Neural cell (in vitro differentiated cells): ENCODE data around the gene ZNF607. TPM values are rescaled to one million over a fixed set of nuclear protein-coding genes. Genes with fewer than 3 reads are reported as not detected.

Experiments
- H2AFZ ChIP-seq: fragments of 200-600, 300-800 bp; sonication (generic), shearing (Covaris generic); 2 replicates; pipeline ENCODE4 v1.6.0; 2014; ENCODE audit warnings: low read depth, mild to moderate bottlenecking, antibody characterized with exemption, low read length, moderate library complexity
- H3F3A ChIP-seq: fragments of 200-600 bp; shearing (Covaris generic); 2 replicates; pipeline ENCODE4 v1.6.1; 2016; ENCODE audit warnings: mild to moderate bottlenecking, moderate library complexity, mixed read lengths, antibody characterized with exemption, low read length; ENCODE audit not compliant: insufficient read depth, poor library complexity, severe bottlenecking
- H3K27ac ChIP-seq: fragments of 200-600, 300-800 bp; sonication (generic), shearing (Covaris generic); 2 replicates; pipeline ENCODE4 v1.5.1; 2014; ENCODE audit warnings: mild to moderate bottlenecking, low read length, moderate library complexity
- H3K27me3 ChIP-seq: fragments of 300-800, 200-600 bp; sonication (generic), shearing (Covaris generic); 2 replicates; pipeline ENCODE4 v1.6.0; 2014; ENCODE audit warnings: mild to moderate bottlenecking, low read depth, low read length, moderate library complexity; ENCODE audit not compliant: insufficient read depth
- H3K36me3 ChIP-seq: fragments of 300-800, 200-600 bp; sonication (generic), shearing (Covaris generic); 2 replicates; pipeline ENCODE4 v1.5.1; 2014; ENCODE audit warnings: mild to moderate bottlenecking, antibody characterized with exemption, low read length, moderate library complexity; ENCODE audit not compliant: insufficient read depth
- H3K4me2 ChIP-seq: fragments of 300-800, 200-600 bp; sonication (generic), shearing (Covaris generic); 2 replicates; pipeline ENCODE4 v1.6.0; 2014; ENCODE audit warnings: mild to moderate bottlenecking, low read length
- H3K4me3 ChIP-seq: fragments of 300-800, 200-600 bp; sonication (generic), shearing (Covaris generic); 2 replicates; pipeline ENCODE4 v1.5.1; 2014; ENCODE audit warnings: mild to moderate bottlenecking, low read length, moderate library complexity
- H3K79me2 ChIP-seq: fragments of 200-600 bp; shearing (Covaris generic); replicated peaks from 2 replicates; pipeline ENCODE4 v1.6.0; 2014; ENCODE audit warnings: mild to moderate bottlenecking, low read length, moderate library complexity; ENCODE audit not compliant: insufficient read depth
- H3K9ac ChIP-seq: fragments of 300-800, 200-600 bp; sonication (generic), shearing (Covaris generic); 2 replicates; pipeline ENCODE4 v1.6.1; 2016; ENCODE audit warnings: mild to moderate bottlenecking, low read length, mixed read lengths
- H3K9me2 ChIP-seq: fragments of 200-600 bp; shearing (Covaris generic); 2 replicates; pipeline ENCODE4 v1.6.1; 2016; ENCODE audit warnings: mild to moderate bottlenecking, low read length, mixed read lengths; ENCODE audit not compliant: insufficient read depth
- H3K9me3 ChIP-seq: fragments of 200-600, 300-800 bp; sonication (generic), shearing (Covaris generic); 2 replicates; pipeline ENCODE4 v1.6.1; 2016; ENCODE audit warnings: mild to moderate bottlenecking, mixed run types, low read length, moderate library complexity, mixed read lengths
- H4K20me1 ChIP-seq: fragments of 200-600 bp; shearing (Covaris generic); 2 replicates; pipeline ENCODE4 v1.6.1; 2016; ENCODE audit warnings: mild to moderate bottlenecking, mixed run types; ENCODE audit not compliant: insufficient read depth
- EP300 ChIP-seq: fragments of 450-650 bp; conservative IDR thresholded peaks from 2 replicates; pipeline ENCODE4 v1.6.1; 2014; ENCODE audit warnings: antibody characterized with exemption, mild to moderate bottlenecking, moderate library complexity; ENCODE audit not compliant: poor library complexity, severe bottlenecking
- EZH2 ChIP-seq: fragments of 200-600, 300-800 bp; shearing (Covaris generic), sonication (generic); IDR thresholded peaks from 2 replicates; pipeline ENCODE4 v1.6.1; 2014; ENCODE audit warnings: antibody characterized with exemption, low read length, borderline replicate concordance, mild to moderate bottlenecking; ENCODE audit not compliant: insufficient read depth, poor library complexity, severe bottlenecking
- MXI1 ChIP-seq: fragments of 450-650 bp; conservative IDR thresholded peaks from 2 replicates; pipeline ENCODE4 v1.6.1; 2014; ENCODE audit warnings: antibody characterized with exemption, mild to moderate bottlenecking; ENCODE audit not compliant: poor library complexity, severe bottlenecking
- POLR2AphosphoS5 ChIP-seq: IDR thresholded peaks from 2 replicates; pipeline ENCODE4 v1.6.1; 2012
- RAD21 ChIP-seq: fragments of 450-650 bp; conservative IDR thresholded peaks from 2 replicates; pipeline ENCODE4 v1.6.1; 2014; ENCODE audit warnings: antibody characterized with exemption, mild to moderate bottlenecking, moderate library complexity
- SMC3 ChIP-seq: fragments of 450-650 bp; conservative IDR thresholded peaks from 2 replicates; pipeline ENCODE4 v1.6.1; 2014; ENCODE audit warnings: antibody characterized with exemption, mild to moderate bottlenecking, moderate library complexity; ENCODE audit not compliant: poor library complexity
- TAF1 ChIP-seq: IDR thresholded peaks from 2 replicates; pipeline ENCODE4 v1.6.1; 2012; ENCODE audit warnings: low read depth
- polyA plus RNA-seq: library from polyadenylated mRNA; depleted of rRNA; stranded (reverse); fragments of >200 nt; gene quantifications from 2 replicates; pipeline ENCODE4 v1.2.3, GENCODE V29; 2014
- small RNA-seq, 3 experiments: library from RNA; depleted of rRNA; stranded (forward); fragments of <200 nt; gene quantifications; one replicate each; pipeline ENCODE3, GENCODE V24; 2012
- TF ChIP-seq, protein P1 (sequence below): fragments of 450-650 bp; IDR thresholded peaks from 2 replicates; pipeline ENCODE4 v1.5.1; 2014; ENCODE audit warnings: antibody characterized with exemption, mild to moderate bottlenecking, moderate library complexity; ENCODE audit not compliant: poor library complexity, severe bottlenecking
- TF ChIP-seq, protein P2 (sequence below): IDR thresholded peaks from 2 replicates; pipeline ENCODE4 v1.6.1; 2012; ENCODE audit warnings: borderline replicate concordance

Gene ZNF607
- polyA plus RNA-seq, 1 donor from 2014 or later = 13.4 TPM

DNA sequence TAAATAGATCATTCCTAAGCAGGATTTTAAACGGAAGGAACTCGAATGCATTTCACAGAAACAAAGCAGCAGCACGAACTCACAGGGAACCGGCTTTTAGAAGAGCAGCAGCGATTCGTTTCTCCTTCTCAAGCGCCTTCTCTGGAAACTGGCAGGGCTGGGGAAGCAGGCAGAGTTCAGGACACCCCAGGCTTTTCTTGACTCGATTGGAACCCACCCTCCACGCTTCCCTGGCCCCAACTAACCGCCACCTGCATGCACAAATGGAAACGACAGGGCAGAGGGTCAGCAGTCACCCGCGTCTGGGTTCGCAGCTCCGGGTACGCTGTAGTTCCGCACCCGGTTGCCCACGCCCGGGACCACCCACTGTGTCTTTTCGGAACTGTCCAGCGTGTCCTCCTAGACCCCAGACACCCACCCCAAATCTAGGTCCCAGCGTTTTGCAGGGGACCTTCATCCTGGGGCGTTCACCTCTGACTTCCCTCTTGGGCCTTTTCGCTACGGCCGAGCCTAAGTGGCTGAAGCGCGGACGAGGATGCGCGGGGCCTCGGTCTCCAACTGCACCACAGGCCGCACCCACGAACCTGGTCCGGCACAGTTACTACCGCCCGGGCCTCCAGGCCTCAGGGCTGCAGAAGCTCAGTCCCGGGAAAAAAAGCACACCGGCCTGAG, 64.8 kb downstream of the ZNF607 start:
- Histone ChIP-seq H3K27ac (peak overlapping the region; percentile 99), H3K79me2 (peaks cover 57% of the 10 kb centered on the region), H3K4me2 (peak overlapping the region; percentile 85), H3K9me2 (no peaks in the 10 kb centered on the region), H3F3A (peaks cover 5% of the 10 kb centered on the region), H3K9me3 (peaks cover 3% of the 10 kb centered on the region), H3K36me3 (no peaks in the 10 kb centered on the region), H4K20me1 (no peaks in the 10 kb centered on the region), H3K27me3 (no peaks in the 10 kb centered on the region), H2AFZ (peak overlapping the region; percentile 75), H3K4me3 (peak overlapping the region; percentile 80), H3K9ac (peak overlapping the region; percentile 95)
- peak; percentile 28 for TF ChIP-seq MXI1
- TF ChIP-seq, protein P1, sequence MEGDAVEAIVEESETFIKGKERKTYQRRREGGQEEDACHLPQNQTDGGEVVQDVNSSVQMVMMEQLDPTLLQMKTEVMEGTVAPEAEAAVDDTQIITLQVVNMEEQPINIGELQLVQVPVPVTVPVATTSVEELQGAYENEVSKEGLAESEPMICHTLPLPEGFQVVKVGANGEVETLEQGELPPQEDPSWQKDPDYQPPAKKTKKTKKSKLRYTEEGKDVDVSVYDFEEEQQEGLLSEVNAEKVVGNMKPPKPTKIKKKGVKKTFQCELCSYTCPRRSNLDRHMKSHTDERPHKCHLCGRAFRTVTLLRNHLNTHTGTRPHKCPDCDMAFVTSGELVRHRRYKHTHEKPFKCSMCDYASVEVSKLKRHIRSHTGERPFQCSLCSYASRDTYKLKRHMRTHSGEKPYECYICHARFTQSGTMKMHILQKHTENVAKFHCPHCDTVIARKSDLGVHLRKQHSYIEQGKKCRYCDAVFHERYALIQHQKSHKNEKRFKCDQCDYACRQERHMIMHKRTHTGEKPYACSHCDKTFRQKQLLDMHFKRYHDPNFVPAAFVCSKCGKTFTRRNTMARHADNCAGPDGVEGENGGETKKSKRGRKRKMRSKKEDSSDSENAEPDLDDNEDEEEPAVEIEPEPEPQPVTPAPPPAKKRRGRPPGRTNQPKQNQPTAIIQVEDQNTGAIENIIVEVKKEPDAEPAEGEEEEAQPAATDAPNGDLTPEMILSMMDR = no peak

DNA sequence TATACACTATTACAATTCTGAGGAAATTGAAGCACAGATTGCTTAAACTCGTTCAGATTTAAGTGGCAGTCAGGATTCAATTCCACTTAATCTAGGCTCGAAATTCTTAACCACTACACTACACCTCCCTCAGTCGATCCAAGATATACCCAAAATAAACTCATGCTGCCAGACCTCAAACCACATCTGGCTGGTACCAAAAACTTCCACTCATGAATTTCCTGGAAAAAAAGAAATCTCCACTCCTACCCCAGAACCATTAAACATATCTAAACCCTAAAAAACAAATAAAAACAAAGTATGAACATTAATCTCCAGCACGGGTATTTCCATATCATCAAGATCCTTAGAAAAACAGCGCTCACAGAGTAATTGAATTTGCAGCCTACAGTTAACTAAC, 65.4 kb downstream of the ZNF607 start:
- peak overlapping the region; percentile 99 for H3K27ac ChIP-seq
- H3K4me3 ChIP-seq = peak overlapping the region; percentile 80
- TF ChIP-seq MXI1 = no peak
- TF ChIP-seq, protein P1 = no peak
- no peak for TF ChIP-seq SMC3
- TF ChIP-seq EP300 = no peak
- TF ChIP-seq, protein P2, sequence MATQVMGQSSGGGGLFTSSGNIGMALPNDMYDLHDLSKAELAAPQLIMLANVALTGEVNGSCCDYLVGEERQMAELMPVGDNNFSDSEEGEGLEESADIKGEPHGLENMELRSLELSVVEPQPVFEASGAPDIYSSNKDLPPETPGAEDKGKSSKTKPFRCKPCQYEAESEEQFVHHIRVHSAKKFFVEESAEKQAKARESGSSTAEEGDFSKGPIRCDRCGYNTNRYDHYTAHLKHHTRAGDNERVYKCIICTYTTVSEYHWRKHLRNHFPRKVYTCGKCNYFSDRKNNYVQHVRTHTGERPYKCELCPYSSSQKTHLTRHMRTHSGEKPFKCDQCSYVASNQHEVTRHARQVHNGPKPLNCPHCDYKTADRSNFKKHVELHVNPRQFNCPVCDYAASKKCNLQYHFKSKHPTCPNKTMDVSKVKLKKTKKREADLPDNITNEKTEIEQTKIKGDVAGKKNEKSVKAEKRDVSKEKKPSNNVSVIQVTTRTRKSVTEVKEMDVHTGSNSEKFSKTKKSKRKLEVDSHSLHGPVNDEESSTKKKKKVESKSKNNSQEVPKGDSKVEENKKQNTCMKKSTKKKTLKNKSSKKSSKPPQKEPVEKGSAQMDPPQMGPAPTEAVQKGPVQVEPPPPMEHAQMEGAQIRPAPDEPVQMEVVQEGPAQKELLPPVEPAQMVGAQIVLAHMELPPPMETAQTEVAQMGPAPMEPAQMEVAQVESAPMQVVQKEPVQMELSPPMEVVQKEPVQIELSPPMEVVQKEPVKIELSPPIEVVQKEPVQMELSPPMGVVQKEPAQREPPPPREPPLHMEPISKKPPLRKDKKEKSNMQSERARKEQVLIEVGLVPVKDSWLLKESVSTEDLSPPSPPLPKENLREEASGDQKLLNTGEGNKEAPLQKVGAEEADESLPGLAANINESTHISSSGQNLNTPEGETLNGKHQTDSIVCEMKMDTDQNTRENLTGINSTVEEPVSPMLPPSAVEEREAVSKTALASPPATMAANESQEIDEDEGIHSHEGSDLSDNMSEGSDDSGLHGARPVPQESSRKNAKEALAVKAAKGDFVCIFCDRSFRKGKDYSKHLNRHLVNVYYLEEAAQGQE = no peak
- no peak for TF ChIP-seq TAF1
- no peak for TF ChIP-seq POLR2AphosphoS5
- no peak for TF ChIP-seq EZH2
- TF ChIP-seq RAD21 = no peak
- peak overlapping the region; percentile 85 for H3K4me2 ChIP-seq
- peaks cover 5% of the 10 kb centered on the region for H3F3A ChIP-seq
- H3K79me2 ChIP-seq = peaks cover 64% of the 10 kb centered on the region
- H4K20me1 ChIP-seq = no peaks in the 10 kb centered on the region
- H3K9me2 ChIP-seq = no peaks in the 10 kb centered on the region
- H3K27me3 ChIP-seq = no peaks in the 10 kb centered on the region
- H3K9me3 ChIP-seq = peaks cover 8% of the 10 kb centered on the region
- peak overlapping the region; percentile 75 for H2AFZ ChIP-seq
- peak overlapping the region; percentile 95 for H3K9ac ChIP-seq
- H3K36me3 ChIP-seq = no peaks in the 10 kb centered on the region

Small RNAs within 50 kb of the gene (small RNA-seq; reads per million reads assigned to genes)
- gene SELENOKP1 = 0 reads per million in 3 experiments

Other genes starting within 250 kb of the ZNF607 start
- gene ZNF793, start 212.8 kb downstream of the ZNF607 start, polyA plus RNA-seq = 39.6 and 53.7 TPM in 2 replicates
- 6.5 and 7.9 TPM in 2 replicates for gene ZNF571, start 125.0 kb downstream of the ZNF607 start, polyA plus RNA-seq
- gene ZNF540, start 124.9 kb downstream of the ZNF607 start, polyA plus RNA-seq = 22.5 and 24.7 TPM in 2 replicates
- gene ZFP30, start 64.3 kb downstream of the ZNF607 start, polyA plus RNA-seq = 54.7 and 61.0 TPM in 2 replicates
- 7.6 and 9.1 TPM in 2 replicates for gene ZNF573, start 59.8 kb upstream of the ZNF607 start, polyA plus RNA-seq
- gene WDR87, start 186.8 kb upstream of the ZNF607 start, polyA plus RNA-seq = not detected in 2 replicates
- 1.5 and 2.8 TPM in 2 replicates for gene SIPA1L3, start 187.4 kb upstream of the ZNF607 start, polyA plus RNA-seq